ENCODE results near the gene FAAP100.
"Not testable (repeated sequence)": the region's sequence is repeated elsewhere in the genome, so short reads cannot be mapped to it uniquely, and the experiment has no call there.

FAAP100 gene, protein sequence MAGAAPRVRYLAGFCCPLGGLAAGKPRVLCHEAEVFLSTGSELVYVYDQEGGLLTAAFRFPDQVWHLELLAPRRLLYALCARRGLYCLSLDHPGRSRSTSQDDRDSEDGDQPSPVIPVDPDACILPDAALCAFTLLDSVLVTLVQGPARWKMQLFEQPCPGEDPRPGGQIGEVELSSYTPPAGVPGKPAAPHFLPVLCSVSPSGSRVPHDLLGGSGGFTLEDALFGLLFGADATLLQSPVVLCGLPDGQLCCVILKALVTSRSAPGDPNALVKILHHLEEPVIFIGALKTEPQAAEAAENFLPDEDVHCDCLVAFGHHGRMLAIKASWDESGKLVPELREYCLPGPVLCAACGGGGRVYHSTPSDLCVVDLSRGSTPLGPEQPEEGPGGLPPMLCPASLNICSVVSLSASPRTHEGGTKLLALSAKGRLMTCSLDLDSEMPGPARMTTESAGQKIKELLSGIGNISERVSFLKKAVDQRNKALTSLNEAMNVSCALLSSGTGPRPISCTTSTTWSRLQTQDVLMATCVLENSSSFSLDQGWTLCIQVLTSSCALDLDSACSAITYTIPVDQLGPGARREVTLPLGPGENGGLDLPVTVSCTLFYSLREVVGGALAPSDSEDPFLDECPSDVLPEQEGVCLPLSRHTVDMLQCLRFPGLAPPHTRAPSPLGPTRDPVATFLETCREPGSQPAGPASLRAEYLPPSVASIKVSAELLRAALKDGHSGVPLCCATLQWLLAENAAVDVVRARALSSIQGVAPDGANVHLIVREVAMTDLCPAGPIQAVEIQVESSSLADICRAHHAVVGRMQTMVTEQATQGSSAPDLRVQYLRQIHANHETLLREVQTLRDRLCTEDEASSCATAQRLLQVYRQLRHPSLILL

DNA sequence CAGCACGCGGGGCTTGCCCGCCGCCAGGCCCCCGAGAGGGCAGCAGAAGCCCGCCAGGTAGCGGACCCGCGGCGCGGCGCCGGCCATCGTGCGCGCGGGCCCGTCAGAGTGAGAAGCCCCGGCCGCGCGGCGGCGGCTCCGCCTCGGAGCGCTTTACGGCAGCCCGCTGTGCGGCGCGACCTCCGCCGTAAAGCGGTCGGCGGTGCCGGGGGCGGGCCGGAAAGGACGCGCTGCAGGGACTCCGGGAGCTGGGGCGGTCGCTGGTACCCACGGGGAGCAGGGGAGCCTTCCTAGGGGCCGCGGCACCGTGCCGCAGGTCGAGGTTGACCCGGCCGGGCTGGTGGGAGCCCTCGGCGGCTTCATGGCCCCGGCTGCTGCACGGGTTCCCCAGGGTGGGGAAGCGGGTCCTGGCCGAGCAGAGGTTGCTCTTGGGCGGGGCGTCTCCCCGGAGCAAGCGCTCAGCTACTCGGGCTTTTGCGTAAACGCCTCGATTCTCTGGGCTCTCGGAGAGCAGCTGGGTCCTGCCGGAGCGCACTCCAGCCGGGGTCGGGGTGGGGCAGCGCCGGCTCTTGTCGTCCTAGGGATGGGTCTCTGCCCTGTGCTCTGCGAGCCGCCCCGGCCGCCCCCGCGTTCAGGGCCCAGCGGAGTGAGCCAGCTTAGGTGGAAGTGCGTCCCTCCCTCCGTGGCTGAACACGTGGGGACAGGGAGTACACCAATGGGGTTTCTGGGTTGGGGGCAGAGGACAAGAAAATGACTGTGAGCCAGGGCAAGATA lies at the start of gene FAAP100:
TSS of gene FAAP100 (minus strand) at position 110 of the 774 bp plus-strand sequence. CDS start at position 87, 23 bp downstream.
- peak; percentile 84 for DNase-seq

DNA sequence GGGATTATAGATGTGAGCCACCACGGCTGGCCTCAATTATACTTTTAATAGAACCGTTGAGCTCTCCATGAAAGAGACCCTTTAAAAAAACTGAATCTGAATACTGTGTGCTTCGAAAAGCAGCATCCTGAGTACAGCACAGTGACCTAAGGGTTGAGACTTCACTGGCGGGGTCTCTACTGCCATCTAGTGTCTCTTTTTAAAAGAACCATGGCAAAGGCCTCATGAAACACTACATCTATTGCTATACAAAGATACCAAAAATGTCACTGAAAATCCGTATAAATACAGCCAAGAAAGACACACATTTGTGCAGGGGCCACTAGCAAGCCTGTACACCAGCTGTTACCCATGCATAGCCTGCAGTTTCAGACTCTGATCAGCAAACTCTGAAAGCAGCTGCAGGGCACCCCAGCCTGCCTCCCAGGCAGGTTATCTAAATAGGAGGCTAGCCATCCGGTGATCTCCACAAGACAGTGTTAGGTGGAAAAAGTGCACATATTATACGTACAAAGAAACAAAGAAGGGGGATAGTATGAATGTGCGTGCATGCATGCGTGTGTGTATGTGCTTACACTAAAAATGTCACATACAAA lies 49.5 kb upstream of the FAAP100 start:
- DNase-seq = peak; percentile 40

GRCh38 chr17:81599719-81600486 lies 47.8 kb upstream of the FAAP100 start:
- DNase-seq = no peak

DNA sequence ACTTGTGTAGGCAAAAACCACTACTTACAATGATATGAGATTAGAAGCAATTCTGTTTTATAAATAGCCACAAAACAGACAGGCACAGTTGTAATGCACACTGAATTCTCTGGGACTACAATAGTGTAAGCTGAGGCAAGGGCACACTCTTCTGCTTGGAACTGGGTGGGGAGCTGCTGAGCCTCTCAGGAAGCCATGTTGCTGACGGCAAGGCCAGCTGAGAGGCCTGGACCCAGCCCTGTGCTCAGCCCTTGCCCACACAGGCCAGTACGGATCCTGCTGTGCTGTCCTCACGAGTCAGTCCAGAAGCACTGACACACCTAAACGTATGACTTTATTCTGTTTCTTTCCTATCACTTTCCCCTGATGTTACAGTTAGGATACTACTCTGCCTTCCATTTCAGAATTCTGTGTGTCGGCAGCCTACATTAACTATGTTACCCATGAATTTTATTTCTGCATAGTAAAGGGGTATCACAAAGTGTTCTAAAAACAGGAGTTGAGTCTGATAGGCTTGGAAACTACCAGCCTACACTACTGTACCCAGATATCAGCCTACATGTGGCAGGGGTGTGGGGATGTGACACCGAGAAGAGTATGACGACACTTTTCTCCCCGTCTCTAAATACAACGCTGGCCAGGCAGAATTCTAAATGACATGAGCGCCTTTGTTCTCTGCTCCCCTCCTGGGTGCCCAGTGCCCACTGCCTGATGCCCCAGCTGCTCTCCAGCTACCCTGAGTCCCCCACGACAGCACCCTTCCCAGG lies 41.1 kb upstream of the FAAP100 start:
- DNase-seq = no peak

DNA sequence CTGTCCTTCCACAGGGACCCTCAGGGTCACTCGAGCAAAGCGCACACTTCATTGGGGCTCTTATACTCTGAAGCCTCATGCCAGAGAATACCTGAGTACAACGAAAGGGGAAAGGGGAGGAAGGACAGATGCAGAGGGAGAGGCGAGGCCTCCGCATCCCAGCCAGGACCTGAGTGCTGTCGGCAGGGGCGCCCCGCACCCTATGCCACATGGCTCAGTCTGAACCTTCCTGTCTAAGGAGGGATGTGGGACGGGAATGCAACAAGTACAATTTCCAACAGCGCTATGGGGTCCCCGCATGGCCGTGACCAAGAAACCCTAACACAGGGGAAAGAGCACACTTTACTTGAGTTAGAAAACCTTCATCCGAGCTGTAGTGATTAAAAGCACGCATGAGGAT lies 39.8 kb upstream of the FAAP100 start:
- no peak for DNase-seq

DNA sequence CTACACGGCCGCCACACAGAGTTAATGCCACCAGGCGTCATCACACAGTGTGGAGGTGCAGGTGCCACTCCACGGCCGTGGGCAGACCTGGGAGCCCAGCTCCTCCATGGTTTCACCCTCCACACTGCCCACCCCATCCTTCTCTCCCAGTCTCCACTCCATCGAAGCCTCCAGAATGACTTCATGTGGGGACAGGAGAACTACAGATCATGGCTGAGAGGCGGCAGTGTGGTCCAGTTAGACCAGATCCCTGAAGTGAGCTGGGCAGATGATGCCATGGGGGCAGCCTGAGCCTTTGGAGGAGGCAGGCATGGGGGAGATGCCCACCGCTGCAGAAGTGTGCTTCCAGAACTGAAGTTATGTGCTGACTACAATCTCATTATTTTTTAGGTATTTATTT lies 38.0 kb upstream of the FAAP100 start:
- no peak for DNase-seq

- no peak for DNase-seq
These were observed 37.5 kb upstream of the FAAP100 start for GRCh38 chr17:81589612-81590011.

GRCh38 chr17:81586096-81586495 lies 33.9 kb upstream of the FAAP100 start:
- no peak for DNase-seq

DNA sequence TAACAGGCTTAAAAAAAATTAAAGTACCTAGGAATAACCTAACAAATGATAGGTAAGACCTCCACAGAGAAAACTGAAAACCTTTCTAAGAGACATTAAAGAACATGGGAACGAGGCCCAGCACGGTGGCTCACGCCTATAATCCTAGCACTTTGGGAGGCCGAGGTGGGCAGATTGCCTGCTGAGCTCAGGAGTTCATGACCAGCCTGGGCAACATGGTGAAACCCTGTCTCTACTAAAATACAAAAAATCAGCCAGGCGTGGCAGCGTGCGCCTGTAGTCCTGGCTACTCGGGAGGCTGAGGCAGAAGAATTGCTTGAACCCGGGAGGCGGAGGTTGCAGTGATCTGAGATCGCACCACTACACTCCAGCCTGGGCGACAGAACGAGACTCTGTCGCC lies 32.6 kb upstream of the FAAP100 start:
- not testable (repeated sequence) for DNase-seq

DNA sequence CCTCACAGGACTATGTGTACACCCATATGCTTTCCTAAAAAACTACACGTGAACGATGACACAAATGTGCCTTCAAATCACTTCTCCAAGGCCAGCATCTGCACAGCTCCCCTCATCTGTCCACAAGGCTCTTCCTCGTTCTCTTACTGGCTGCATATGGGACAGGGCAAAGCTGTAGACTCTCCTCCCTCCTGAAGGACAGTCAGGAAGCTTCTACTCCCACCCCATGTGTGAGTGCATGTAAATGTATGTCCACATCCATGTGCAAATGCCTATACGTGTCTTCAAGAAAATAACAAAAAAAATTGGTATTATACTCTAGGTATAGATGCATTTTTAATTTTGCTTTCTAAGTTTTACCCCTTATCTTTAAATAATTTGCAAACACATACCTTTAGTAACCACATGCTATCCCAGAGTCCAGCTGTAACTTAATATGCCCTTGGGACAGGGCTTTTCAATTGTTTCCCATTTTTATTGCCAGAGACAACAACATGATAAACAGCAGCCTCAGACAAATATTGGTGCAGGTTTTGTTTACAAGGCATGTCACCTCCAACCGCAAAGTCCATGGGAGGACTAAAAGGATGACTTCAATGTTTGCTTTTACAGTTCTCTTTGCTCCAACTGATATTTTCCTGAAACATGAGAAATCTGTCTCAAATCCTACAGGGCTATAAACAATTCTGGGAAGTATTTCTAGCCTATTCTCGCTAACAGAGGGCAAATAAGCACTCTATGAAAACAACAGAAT lies 31.6 kb upstream of the FAAP100 start:
- no peak for DNase-seq

GRCh38 chr17:81582749-81583148 lies 30.6 kb upstream of the FAAP100 start:
- no peak for DNase-seq

GRCh38 chr17:81582341-81582740 lies 30.2 kb upstream of the FAAP100 start:
- DNase-seq = no peak

DNA sequence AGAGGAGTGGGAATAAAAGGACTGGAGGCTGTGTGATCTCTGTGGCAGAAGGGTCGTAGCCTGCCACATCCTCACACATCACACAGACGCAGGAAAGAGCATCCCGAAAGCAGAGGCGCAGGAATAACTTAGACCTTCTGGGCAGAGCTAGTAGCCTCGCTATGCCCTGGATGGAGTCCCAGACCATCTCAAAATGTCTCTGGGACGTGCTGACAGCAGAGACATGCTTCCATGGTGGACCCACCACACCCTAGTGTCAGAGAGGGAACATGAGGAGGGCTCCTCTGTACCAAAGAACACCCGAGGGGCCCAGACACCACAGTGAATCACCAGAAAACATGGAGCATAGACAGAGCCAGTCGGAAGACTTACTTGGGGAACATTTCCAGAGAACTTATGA lies 29.6 kb upstream of the FAAP100 start:
- no peak for DNase-seq

DNA sequence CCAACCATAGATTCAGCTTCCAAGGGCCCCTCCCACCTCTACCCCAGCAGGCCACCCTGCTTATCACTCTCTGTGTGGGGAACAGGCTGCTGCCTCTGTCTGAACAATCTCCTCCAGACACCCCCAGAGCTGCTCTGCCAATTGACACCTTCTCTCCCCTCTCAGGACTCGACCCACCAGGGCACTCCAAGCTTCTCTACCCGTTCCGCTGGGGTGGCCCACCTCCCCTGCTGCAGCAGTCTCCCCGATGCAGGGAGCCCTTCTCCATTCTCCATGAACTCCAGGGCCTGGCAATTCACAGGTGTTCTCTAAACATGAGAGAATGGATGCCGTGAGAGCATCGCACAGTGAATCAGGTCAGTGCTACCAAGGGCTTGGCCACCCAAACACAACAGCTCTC lies 28.3 kb upstream of the FAAP100 start:
- no peak for DNase-seq

- no peak for DNase-seq
These were observed 27.7 kb upstream of the FAAP100 start for GRCh38 chr17:81579821-81580321.

DNA sequence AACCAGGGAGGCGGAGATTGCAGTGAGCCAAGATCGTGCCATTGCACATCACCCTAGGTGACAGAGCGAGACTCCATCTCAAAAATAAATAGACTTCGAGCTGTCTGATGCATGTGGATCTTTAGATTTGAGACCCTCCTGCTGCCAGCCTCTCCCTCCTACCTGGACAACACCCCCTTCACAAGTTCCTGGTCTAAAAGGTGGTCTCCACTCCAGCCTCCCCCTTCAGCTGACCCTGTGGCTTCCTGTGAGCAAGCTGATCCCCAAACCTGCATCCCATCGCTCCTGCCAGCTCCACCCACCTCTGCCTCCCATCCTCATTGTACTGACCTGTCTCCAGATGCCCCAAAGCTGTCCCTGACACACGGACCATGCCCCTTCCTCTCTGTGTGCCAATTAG lies 27.1 kb upstream of the FAAP100 start:
- DNase-seq = no peak

- DNase-seq = no peak
These were observed 26.5 kb upstream of the FAAP100 start for GRCh38 chr17:81578561-81579225.

DNA sequence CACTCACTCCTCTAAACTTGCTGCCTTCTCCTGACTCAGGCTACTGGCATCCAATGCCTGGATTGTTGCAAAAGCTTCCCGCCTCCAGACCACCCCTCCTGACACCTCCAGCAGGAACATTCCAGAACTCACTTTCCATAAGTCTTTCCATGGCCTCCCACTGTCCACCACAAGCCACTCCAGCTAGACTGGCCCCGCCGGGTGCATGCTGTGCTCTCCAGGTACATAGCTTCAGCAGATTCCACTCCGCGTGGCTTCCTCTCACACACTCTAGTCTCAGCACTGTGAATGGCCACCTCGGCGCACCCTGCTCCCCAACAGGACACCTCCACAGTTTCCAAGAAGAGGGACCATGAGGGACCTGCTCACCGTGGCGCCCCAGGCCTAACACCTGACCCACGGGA lies 25.9 kb upstream of the FAAP100 start:
- no peak for DNase-seq

- no peak for DNase-seq
These were observed 25.3 kb upstream of the FAAP100 start for GRCh38 chr17:81577278-81578000.

Data from NCI-H2227 treated with DMSO at 0.1 percent for 48 hours (cell line).